K562 (cell line): ENCODE data around the gene USPL1. TPM values are rescaled to one million over a fixed set of nuclear protein-coding genes. Genes with fewer than 3 reads are reported as not detected.

ENCODE experiments used
- ATAC-seq: fragments of 200-7000 bp; cut with Tn5 transposase; 3 replicates; pipeline ENCODE4 v1.9.1; 2020; ENCODE audit warnings: moderate library complexity
- BruUV-seq: library from RNA; stranded (reverse); fragments of 400-500 nt; replicated peaks from 2 replicates; lab custom pipeline; 2021; lab: Mats Ljungman, UMichigan
- CTCF ChIA-PET: fragments of 300-600 bp; formaldehyde crosslinking; extraction: SDS; loops from one replicate; lab custom pipeline; 2021; ENCODE audit warnings: low intra/inter-chr PET ratio; lab: Yijun Ruan, JAX
- POLR2A ChIA-PET: fragments of 300-600, 350-650 bp; sonication (Branson Sonifier 250); formaldehyde crosslinking; extraction: SDS; loops from one replicate; lab custom pipeline; 2021; ENCODE audit warnings: antibody characterized with exemption, inconsistent platforms; lab: Yijun Ruan, JAX
- DNase-seq, 4 experiments: peaks; one replicate each; pipeline versions ENCODE4 v3.0.0 to v3.0.0-alpha.2; 2011 to 2018; ENCODE audit warnings: low spot score in 3 of 4, mixed read lengths in 3 of 4; ENCODE audit errors: extremely low read depth in 1 of 4
- FAIRE-seq: peaks from 2 replicates; lab custom pipeline; 2011; peaks lifted over from hg19 to GRCh38; lab: Jason Lieb, UNC
- H2AFZ ChIP-seq: 2 replicates; pipeline ENCODE4 v1.6.0; 2011; ENCODE audit warnings: low read depth, low read length, control low read depth, inconsistent platforms
- H3K27ac ChIP-seq: fragments of 200-600 bp; 3 replicates; pipeline ENCODE4 v1.8.0; 2011; ENCODE audit warnings: low read depth, mild to moderate bottlenecking, control low read depth, inconsistent platforms, low read length, moderate library complexity, mixed read lengths; ENCODE audit errors: extremely low read depth
- H3K27me3 ChIP-seq, 2 experiments: fragments of 300-600 bp in 1 of 2; 2 replicates in 1 of 2; 3 replicates in 1 of 2; pipeline versions ENCODE4 v1.6.0 to v1.8.0; 2011; ENCODE audit warnings: inconsistent platforms in 2 of 2, low read length in 2 of 2, mild to moderate bottlenecking in 1 of 2, mixed read lengths in 1 of 2, moderate library complexity in 1 of 2; ENCODE audit not compliant: control insufficient read depth in 2 of 2, insufficient read depth in 2 of 2
- H3K36me3 ChIP-seq: fragments of 300-600 bp; 3 replicates; pipeline ENCODE4 v1.8.0; 2011; ENCODE audit warnings: mild to moderate bottlenecking, low read length, inconsistent platforms; ENCODE audit not compliant: control insufficient read depth, insufficient read depth
- H3K4me1 ChIP-seq, 2 experiments: fragments of 200-600 bp in 1 of 2; replicated peaks in 1 of 2; 2 replicates in 1 of 2; 3 replicates in 1 of 2; pipeline versions ENCODE4 v1.5.1 to v1.8.0; 2011; ENCODE audit warnings: inconsistent platforms in 2 of 2, low read length in 2 of 2, mild to moderate bottlenecking in 1 of 2, mixed read lengths in 1 of 2, moderate library complexity in 1 of 2; ENCODE audit not compliant: control insufficient read depth in 2 of 2, insufficient read depth in 2 of 2
- H3K4me2 ChIP-seq: 2 replicates; pipeline ENCODE4 v1.6.1; 2011; ENCODE audit warnings: low read length, control low read depth, inconsistent platforms, mixed read lengths; ENCODE audit not compliant: insufficient read depth
- H3K4me3 ChIP-seq: fragments of 200-600 bp; sonication (generic), shearing (Covaris generic); 2 replicates; pipeline ENCODE4 v1.5.1; 2016; ENCODE audit warnings: control low read depth, inconsistent platforms
- H3K79me2 ChIP-seq: fragments of 200-600 bp; 3 replicates; pipeline ENCODE4 v1.8.0; 2011; ENCODE audit warnings: low read length, inconsistent platforms; ENCODE audit not compliant: control insufficient read depth, insufficient read depth
- H3K9ac ChIP-seq, 2 experiments: 2 replicates each; pipeline versions ENCODE4 v1.6.0 to v1.6.1; 2011; ENCODE audit warnings: low read depth in 2 of 2, low read length in 2 of 2, control low read depth in 1 of 2, inconsistent platforms in 1 of 2, mild to moderate bottlenecking in 1 of 2, mixed read lengths in 1 of 2; ENCODE audit not compliant: insufficient read depth in 1 of 2
- H3K9me1 ChIP-seq: one replicate; pipeline ENCODE4 v1.6.0; 2011; ENCODE audit warnings: inconsistent platforms, mild to moderate bottlenecking, low read length, moderate library complexity; ENCODE audit not compliant: control insufficient read depth, insufficient read depth
- H3K9me3 ChIP-seq: replicated peaks from 2 replicates; pipeline ENCODE4 v1.5.1; 2011; ENCODE audit warnings: low read depth, low read length, inconsistent platforms; ENCODE audit not compliant: control insufficient read depth, insufficient read depth
- H4K20me1 ChIP-seq: replicated peaks from 2 replicates; pipeline ENCODE4 v1.6.1; 2011; ENCODE audit warnings: low read length, inconsistent platforms, mixed read lengths; ENCODE audit not compliant: control insufficient read depth, insufficient read depth
- ARHGAP35 ChIP-seq: fragments of 450-650 bp; IDR thresholded peaks from 2 replicates; pipeline ENCODE4 v1.6.1; 2018; ENCODE audit not compliant: partially characterized antibody
- BCOR ChIP-seq: fragments of 450-650 bp; IDR thresholded peaks from 2 replicates; pipeline ENCODE4 v1.6.1; 2016
- HINFP ChIP-seq: fragments of 450-650 bp; conservative IDR thresholded peaks from 2 replicates; pipeline ENCODE4 v1.6.1; 2016; ENCODE audit warnings: missing genetic modification characterization, low read depth, mild to moderate bottlenecking, control low read depth, missing compliant biosample characterization
- ZNF121 ChIP-seq: sonication (generic); formaldehyde crosslinking; conservative IDR thresholded peaks from 2 replicates; pipeline ENCODE4 v1.8.0; 2022; ENCODE audit warnings: missing genetic modification reagents
- ZNF395 ChIP-seq: fragments of 200-800 bp; sonication (Bioruptor generic); IDR thresholded peaks from 2 replicates; pipeline ENCODE4 v1.6.1; 2017; ENCODE audit warnings: missing genetic modification characterization, missing compliant biosample characterization
- in situ Hi-C: fragments of 300-500 bp; cut with MboI; formaldehyde crosslinking; loops from 4 replicates; pipeline ENCODE4 v1.15.0; 2018; ENCODE audit warnings: inconsistent platforms, mixed read lengths
- intact Hi-C: fragments of 100-400 bp; cut with micrococcal nuclease; formaldehyde crosslinking; loops from 2 replicates; pipeline ENCODE4 v1.14.2; 2022
- polyA plus RNA-seq, 8 experiments: library from polyadenylated mRNA; depleted of rRNA in 4 of 8; stranded (reverse) in 5 of 8; unstranded in 3 of 8; fragments of >200 nt; fragmentation: Nextera tagmentation in 2 of 8; fragmentation: Illumina TruSeq in 1 of 8; extraction: Ambion mirVana in 2 of 8; extraction: Trizol in 1 of 8; gene quantifications; 2 replicates each; pipeline versions ENCODE4 v1.2.1 to v1.2.3, GENCODE V29; 2011 to 2014; ENCODE audit warnings: inconsistent platforms in 1 of 8, missing spikeins in 1 of 8
- total RNA-seq, 7 experiments: library from RNA; depleted of rRNA in 6 of 7; stranded (reverse); fragments of >200 nt in 6 of 7; fragmentation: Illumina TruSeq in 2 of 7; extraction: Trizol in 2 of 7; gene quantifications; 2 replicates each; pipeline versions ENCODE4 v1.2.1 to v1.2.3, GENCODE V29; 2011 to 2021; ENCODE audit warnings: low replicate concordance in 1 of 7

The USPL1 gene
- total and polyA plus RNA-seq, 9 of the 15 experiments (the other 6 are each of a cell fraction or from before 2014, with no cell fraction given): 5.5 to 18.0 (median 12.0) TPM

- Histone ChIP-seq H3K9me3 (no peaks in the 10 kb centered on the region), H3K9me1 (no peaks in the 10 kb centered on the region), H3K36me3 (no peaks in the 10 kb centered on the region), H3K4me1 (no peaks in the 10 kb centered on the region; a peak in 2 of 5 replicates), H4K20me1 (no peaks in the 10 kb centered on the region)
- FAIRE-seq: no peak
- no peak for ATAC-seq
- no TSS peak for BruUV-seq
- CTCF ChIA-PET: no interaction called here
- TF ChIP-seq ARHGAP35: no peak
- TF ChIP-seq HINFP (tag): no peak
- TF ChIP-seq ZNF395 (CRISPR knock-in tag): no peak
- TF ChIP-seq ZNF121 (CRISPR knock-in tag): no peak
- no peak for TF ChIP-seq BCOR
- TF ChIP-seq, all 486 proteins: peak for 0
- intact Hi-C loops: no loop called here
- no peak overlapping the region for H3K4me3 ChIP-seq
- no peak overlapping the region for H3K27ac ChIP-seq
- in situ Hi-C loops: no loop called here
- H3K79me2 ChIP-seq: no peaks in the 10 kb centered on the region
- no peak overlapping the region for H3K4me2 ChIP-seq
- no peaks in the 10 kb centered on the region for H3K27me3 ChIP-seq
- no peak for DNase-seq
- POLR2A ChIA-PET: no interaction called here
- H2AFZ ChIP-seq: no peak overlapping the region
- H3K9ac ChIP-seq: no peak overlapping the region
Measured at GRCh38 chr13:30587739-30588138, 30.0 kb upstream of the USPL1 start.
